Effector memory CD4-positive, alpha-beta T cell (primary cell): ENCODE data around the gene TCF7.

Experiments
- DNase-seq, 3 donors: peaks; one replicate each; pipeline ENCODE4 v3.0.0-alpha.2; 2020
- H3K27ac ChIP-seq: 2 replicates; pipeline ENCODE4 v1.7.0; 2013; ENCODE audit warnings: mild to moderate bottlenecking, low read length, moderate library complexity; ENCODE audit not compliant: insufficient read depth, poor library complexity, severe bottlenecking
- H3K27me3 ChIP-seq: replicated peaks from 2 replicates; pipeline ENCODE4 v1.7.0; 2013; ENCODE audit warnings: mild to moderate bottlenecking, low read length; ENCODE audit not compliant: insufficient read depth, control insufficient read depth, poor library complexity, severe bottlenecking
- H3K36me3 ChIP-seq: 2 replicates; pipeline ENCODE4 v1.7.0; 2013; ENCODE audit warnings: mild to moderate bottlenecking, low read length, moderate library complexity; ENCODE audit not compliant: control insufficient read depth, insufficient read depth
- H3K4me1 ChIP-seq: 2 replicates; pipeline ENCODE4 v1.7.0; 2013; ENCODE audit warnings: low read length, mild to moderate bottlenecking; ENCODE audit not compliant: control insufficient read depth, insufficient read depth, poor library complexity, severe bottlenecking
- H3K4me3 ChIP-seq: 2 replicates; pipeline ENCODE4 v1.7.0; 2013; ENCODE audit warnings: low read length, low read depth, mild to moderate bottlenecking; ENCODE audit not compliant: insufficient read depth, poor library complexity, severe bottlenecking
- H3K9me3 ChIP-seq: 2 replicates; pipeline ENCODE4 v1.7.0; 2013; ENCODE audit warnings: mild to moderate bottlenecking, low read length, moderate library complexity; ENCODE audit not compliant: control insufficient read depth

The TCF7 gene

GRCh38 chr5:134088994-134089560 lies 25.4 kb upstream of the TCF7 start:
- Histone ChIP-seq H3K4me1 (peaks cover 76% of the 10 kb centered on the region), H3K36me3 (no peaks in the 10 kb centered on the region), H3K9me3 (no peaks in the 10 kb centered on the region), H3K4me3 (peak overlapping the region; percentile 18), H3K27me3 (no peaks in the 10 kb centered on the region), H3K27ac (peak overlapping the region; percentile 16)
- no peak for DNase-seq

- Histone ChIP-seq H3K9me3 (no peaks in the 10 kb centered on the region), H3K4me1 (peaks cover 78% of the 10 kb centered on the region), H3K27me3 (no peaks in the 10 kb centered on the region), H3K4me3 (peak overlapping the region; percentile 16), H3K36me3 (no peaks in the 10 kb centered on the region), H3K27ac (peak overlapping the region; percentile 63)
- peak in 1 of 3 donors; percentile 34 for DNase-seq
These were observed 24.0 kb upstream of the TCF7 start for GRCh38 chr5:134090522-134090921.

GRCh38 chr5:134091626-134092121 lies 22.8 kb upstream of the TCF7 start:
- peaks cover 73% of the 10 kb centered on the region for H3K4me1 ChIP-seq
- peak overlapping the region; percentile 63 for H3K27ac ChIP-seq
- no peak for DNase-seq
- no peaks in the 10 kb centered on the region for H3K36me3 ChIP-seq
- no peaks in the 10 kb centered on the region for H3K9me3 ChIP-seq
- peak overlapping the region; percentile 10 for H3K4me3 ChIP-seq
- no peaks in the 10 kb centered on the region for H3K27me3 ChIP-seq

- Histone ChIP-seq H3K27me3 (no peaks in the 10 kb centered on the region), H3K9me3 (no peaks in the 10 kb centered on the region), H3K27ac (no peak overlapping the region), H3K36me3 (no peaks in the 10 kb centered on the region), H3K4me3 (no peak overlapping the region), H3K4me1 (peaks cover 69% of the 10 kb centered on the region)
- DNase-seq: no peak
These were observed 21.6 kb upstream of the TCF7 start for GRCh38 chr5:134092875-134093274.

GRCh38 chr5:134093351-134093750 lies 21.1 kb upstream of the TCF7 start:
- Histone ChIP-seq H3K4me1 (peaks cover 65% of the 10 kb centered on the region), H3K9me3 (no peaks in the 10 kb centered on the region), H3K27me3 (no peaks in the 10 kb centered on the region), H3K4me3 (no peak overlapping the region), H3K27ac (no peak overlapping the region), H3K36me3 (no peaks in the 10 kb centered on the region)
- DNase-seq: no peak

DNA sequence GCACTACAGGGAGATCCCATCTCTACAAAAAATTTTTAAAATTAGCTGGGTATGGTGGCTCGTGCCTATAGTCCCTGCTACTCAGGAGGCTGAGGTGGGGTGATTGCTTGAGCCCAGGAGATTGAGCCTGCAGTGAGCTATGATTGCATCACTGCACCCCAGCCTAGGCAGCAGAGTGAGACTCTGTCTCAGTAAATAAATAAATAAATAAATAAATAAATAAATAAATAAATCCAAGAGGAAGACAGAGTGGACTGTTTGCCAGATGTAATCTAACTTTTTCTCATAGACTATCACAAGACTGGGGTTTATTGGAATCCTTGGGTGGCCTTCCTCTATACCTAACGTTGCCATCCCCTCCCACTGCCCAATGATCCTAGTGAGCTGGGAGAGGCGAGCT lies 19.2 kb upstream of the TCF7 start:
- H3K27me3 ChIP-seq: no peaks in the 10 kb centered on the region
- H3K4me3 ChIP-seq: no peak overlapping the region
- H3K27ac ChIP-seq: no peak overlapping the region
- DNase-seq: no peak
- H3K36me3 ChIP-seq: no peaks in the 10 kb centered on the region
- peaks cover 65% of the 10 kb centered on the region for H3K4me1 ChIP-seq
- no peaks in the 10 kb centered on the region for H3K9me3 ChIP-seq

- Histone ChIP-seq H3K36me3 (no peaks in the 10 kb centered on the region), H3K4me1 (peaks cover 65% of the 10 kb centered on the region), H3K4me3 (no peak overlapping the region), H3K9me3 (no peaks in the 10 kb centered on the region), H3K27me3 (no peaks in the 10 kb centered on the region), H3K27ac (no peak overlapping the region)
- DNase-seq: no peak
These were observed 18.4 kb upstream of the TCF7 start for GRCh38 chr5:134095887-134096589.

DNA sequence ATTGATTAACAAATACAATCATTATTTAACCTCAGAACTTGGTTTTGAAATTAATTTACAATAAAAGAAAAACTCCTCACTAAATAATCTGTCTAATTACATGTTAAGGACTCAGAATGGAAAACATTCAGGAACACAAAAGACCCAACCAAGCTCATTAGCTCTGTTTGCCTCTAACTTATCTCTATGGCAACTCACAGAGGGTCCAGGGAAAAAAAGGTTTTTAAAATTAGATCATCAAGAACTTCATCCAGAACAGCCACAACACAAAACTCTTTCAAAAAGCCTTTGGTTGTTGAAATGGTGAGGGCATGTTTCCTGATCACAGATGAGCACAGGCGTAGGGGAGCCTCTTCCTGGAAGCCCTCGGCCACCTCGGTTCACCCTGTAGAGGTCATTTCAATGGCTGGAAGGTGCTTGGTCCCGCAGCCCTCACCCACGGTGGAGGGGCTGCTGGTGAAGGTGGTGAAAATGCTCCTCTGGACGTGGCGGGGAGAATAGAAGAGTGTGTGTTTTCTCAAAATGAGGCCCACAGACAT lies 17.2 kb upstream of the TCF7 start:
- H3K4me1 ChIP-seq: peaks cover 63% of the 10 kb centered on the region
- no peak for DNase-seq
- no peaks in the 10 kb centered on the region for H3K36me3 ChIP-seq
- no peaks in the 10 kb centered on the region for H3K9me3 ChIP-seq
- H3K27me3 ChIP-seq: no peaks in the 10 kb centered on the region
- H3K4me3 ChIP-seq: no peak overlapping the region
- peak overlapping the region; percentile 40 for H3K27ac ChIP-seq

DNA sequence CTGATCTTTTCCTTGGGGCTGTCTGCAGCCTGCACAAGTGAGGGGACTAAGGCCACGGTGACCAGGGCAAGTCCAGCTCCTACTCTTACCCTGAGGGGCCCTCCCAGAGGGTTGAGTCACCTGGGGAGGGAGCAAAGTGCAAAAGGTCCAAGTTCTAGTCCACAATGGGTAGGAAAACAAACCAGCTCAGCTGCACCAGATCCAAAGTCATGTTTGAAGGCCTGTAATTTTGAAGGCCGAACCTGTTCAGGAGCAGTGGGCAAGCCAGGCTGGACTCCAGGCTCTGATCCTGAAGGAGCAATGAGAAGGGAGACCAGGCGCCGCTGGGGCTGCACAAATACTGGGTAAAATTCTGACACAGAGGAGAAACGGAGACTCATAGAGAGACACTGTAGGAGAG lies 15.8 kb upstream of the TCF7 start:
- no peaks in the 10 kb centered on the region for H3K9me3 ChIP-seq
- no peak overlapping the region for H3K4me3 ChIP-seq
- H3K4me1 ChIP-seq: peaks cover 62% of the 10 kb centered on the region
- no peaks in the 10 kb centered on the region for H3K27me3 ChIP-seq
- DNase-seq: no peak
- H3K27ac ChIP-seq: peak overlapping the region; percentile 91
- H3K36me3 ChIP-seq: no peaks in the 10 kb centered on the region

DNA sequence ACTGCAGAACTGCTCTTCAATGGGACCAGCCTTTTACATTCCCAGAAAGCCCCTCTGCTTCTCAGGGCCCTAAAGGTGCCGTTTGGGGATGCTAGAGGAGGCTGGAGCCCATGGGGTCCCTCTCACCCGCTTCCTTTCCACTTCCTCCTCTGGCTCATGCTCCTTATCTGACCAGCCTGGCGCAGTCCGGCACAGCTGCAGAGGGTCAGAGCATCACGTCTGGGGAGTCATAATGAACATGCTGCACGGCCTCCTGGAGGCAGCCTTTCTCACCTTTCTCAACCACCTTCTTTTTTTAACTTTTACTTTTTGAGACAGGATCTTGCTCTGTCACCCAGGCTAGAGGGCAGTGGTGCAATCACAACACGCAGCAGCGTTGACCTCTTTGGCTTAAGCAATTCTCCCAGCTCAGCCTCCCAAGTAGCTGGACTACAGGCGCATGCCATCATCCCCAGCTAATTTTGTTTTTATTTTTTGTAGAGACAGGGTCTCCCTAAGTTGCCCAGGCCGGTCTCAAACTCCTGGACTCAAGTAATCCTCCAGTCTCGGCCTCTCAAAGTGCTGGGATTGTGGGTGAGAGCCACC lies 15.1 kb upstream of the TCF7 start:
- no peaks in the 10 kb centered on the region for H3K9me3 ChIP-seq
- peaks cover 63% of the 10 kb centered on the region for H3K4me1 ChIP-seq
- H3K4me3 ChIP-seq: no peak overlapping the region
- no peaks in the 10 kb centered on the region for H3K36me3 ChIP-seq
- DNase-seq: no peak
- peak overlapping the region; percentile 91 for H3K27ac ChIP-seq
- no peaks in the 10 kb centered on the region for H3K27me3 ChIP-seq
